ENCODE measurements around the gene ADAM8. TPM values are rescaled to one million over a fixed set of nuclear protein-coding genes. Genes with fewer than 3 reads are reported as not detected.

ADAM8 gene
- total and polyA plus RNA-seq, 2 of the 8 experiments (the other 6 are each of a cell fraction or from before 2014, with no cell fraction given): 4.6 TPM

DNA sequence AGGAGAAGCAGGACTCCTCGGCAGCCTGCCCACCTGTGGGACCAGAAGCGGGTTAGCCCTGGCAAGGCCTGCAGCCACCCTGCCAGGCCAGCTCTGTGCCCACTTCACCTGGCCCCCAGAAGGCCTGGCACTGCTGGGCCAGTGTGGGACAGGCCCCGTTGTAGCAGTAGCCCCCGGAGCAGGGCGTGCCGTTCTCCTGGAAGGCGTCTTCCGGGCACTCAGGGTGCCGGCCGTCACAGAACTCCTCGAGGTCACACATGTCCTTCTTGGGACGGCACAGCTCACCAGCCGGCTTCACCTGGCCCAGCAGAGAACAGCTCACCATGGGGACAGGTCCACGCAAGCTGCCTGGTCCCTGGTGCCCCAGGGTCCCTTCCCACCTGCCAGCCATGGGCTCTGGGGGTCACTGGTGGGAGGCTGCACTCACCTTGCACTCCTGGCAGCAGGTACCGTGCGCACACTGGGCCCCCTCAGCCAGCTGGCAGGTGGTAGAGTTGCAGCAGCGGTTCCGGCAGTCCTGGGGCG is 5.8 kb downstream of the ADAM8 start:
- FAIRE-seq: no peak
- Histone ChIP-seq H3K23me2 (ENCODE audit: low read depth, low read length) (no peaks in the 10 kb centered on the region), H2BK120ac (replicated peaks; ENCODE audit: low read depth, low read length) (no peak overlapping the region), H3K56ac (replicated peaks; ENCODE audit: insufficient read length, low read depth, low read length) (no peak overlapping the region), H4K91ac (replicated peaks; ENCODE audit: insufficient read length, low read length) (no peak overlapping the region), H4K8ac (ENCODE audit: extremely low read depth, insufficient read depth, low read length) (no peak overlapping the region), H3K4me1 (replicated peaks in 1 of 4; ENCODE audit: control insufficient read depth in 3 of 4, insufficient read depth in 4 of 4, low read length in 3 of 4) (peaks cover 0 to 6% (median 0%) of the 10 kb centered on the region in 4 experiments; a peak in 5 of 7 replicates), H3K27me3 (replicated peaks in 1 of 4; ENCODE audit: control insufficient read depth in 3 of 4, extremely low read depth in 1 of 4, insufficient read depth in 3 of 4, low read length in 3 of 4) (peaks cover 0 to under 1% (median 0%) of the 10 kb centered on the region in 4 experiments; a peak in 2 of 7 replicates), H2AFZ (ENCODE audit: low read length) (no peak overlapping the region), H3K79me1 (ENCODE audit: low read depth, low read length) (no peaks in the 10 kb centered on the region), H2AK5ac (ENCODE audit: low read depth, low read length) (no peak overlapping the region), H3K4me3 (ENCODE audit: extremely low read depth in 1 of 4, insufficient read depth in 2 of 4, low read depth in 3 of 4, low read length in 4 of 4) (no peak overlapping the region), H2BK5ac (ENCODE audit: low read depth, low read length) (no peak overlapping the region), H4K20me1 (replicated peaks in 1 of 2; ENCODE audit: control insufficient read depth in 1 of 2, insufficient read depth in 2 of 2, low read length in 2 of 2) (peaks cover 0 to 3% of the 10 kb centered on the region in 2 experiments), H2BK12ac (ENCODE audit: low read depth, low read length) (no peak overlapping the region), H3K79me2 (ENCODE audit: control insufficient read depth in 1 of 2, insufficient read depth in 2 of 2, low read length in 2 of 2) (no peaks in the 10 kb centered on the region), H3K4ac (replicated peaks; ENCODE audit: insufficient read length, low read depth, low read length) (no peak overlapping the region), H3K23ac (ENCODE audit: insufficient read length) (no peak overlapping the region), H2BK20ac (ENCODE audit: low read length) (no peak overlapping the region), H4K5ac (ENCODE audit: insufficient read length, low read depth, low read length) (no peak overlapping the region), H3K14ac (ENCODE audit: insufficient read length) (no peak overlapping the region), H3K9me3 (ENCODE audit: insufficient read depth in 2 of 2, low read depth in 1 of 2, low read length in 1 of 2) (no peaks in the 10 kb centered on the region), H3K27ac (ENCODE audit: low read depth, low read length) (no peak overlapping the region), H2BK15ac (ENCODE audit: low read length) (no peak overlapping the region), H3K4me2 (ENCODE audit: insufficient read depth in 1 of 2, low read depth in 2 of 2, low read length in 2 of 2) (no peak overlapping the region), H3K18ac (ENCODE audit: extremely low read depth, low read length) (no peak overlapping the region), H3K9ac (replicated peaks in 1 of 4; ENCODE audit: extremely low read depth in 1 of 4, low read depth in 3 of 4, low read length in 3 of 4) (no peak overlapping the region), H3K36me3 (ENCODE audit: control insufficient read depth in 2 of 4, insufficient read depth in 4 of 4, low read length in 3 of 4) (no peaks in the 10 kb centered on the region)
- ChIA-PET POLR2A (ENCODE audit: partially characterized antibody) (no interaction called here), CTCF (ENCODE audit: partially characterized antibody) (interaction anchor here (0.6 to 3.5 kb wide), 4 partner anchors 11 to 127 kb away, joined by 3 to 11 read pairs (median 8); no protein-coding TSS in a partner anchor)
- no peak for DNase-seq (ENCODE audit: low read depth in 1 of 2, low spot score in 2 of 2)
- TF ChIP-seq, protein P1, sequence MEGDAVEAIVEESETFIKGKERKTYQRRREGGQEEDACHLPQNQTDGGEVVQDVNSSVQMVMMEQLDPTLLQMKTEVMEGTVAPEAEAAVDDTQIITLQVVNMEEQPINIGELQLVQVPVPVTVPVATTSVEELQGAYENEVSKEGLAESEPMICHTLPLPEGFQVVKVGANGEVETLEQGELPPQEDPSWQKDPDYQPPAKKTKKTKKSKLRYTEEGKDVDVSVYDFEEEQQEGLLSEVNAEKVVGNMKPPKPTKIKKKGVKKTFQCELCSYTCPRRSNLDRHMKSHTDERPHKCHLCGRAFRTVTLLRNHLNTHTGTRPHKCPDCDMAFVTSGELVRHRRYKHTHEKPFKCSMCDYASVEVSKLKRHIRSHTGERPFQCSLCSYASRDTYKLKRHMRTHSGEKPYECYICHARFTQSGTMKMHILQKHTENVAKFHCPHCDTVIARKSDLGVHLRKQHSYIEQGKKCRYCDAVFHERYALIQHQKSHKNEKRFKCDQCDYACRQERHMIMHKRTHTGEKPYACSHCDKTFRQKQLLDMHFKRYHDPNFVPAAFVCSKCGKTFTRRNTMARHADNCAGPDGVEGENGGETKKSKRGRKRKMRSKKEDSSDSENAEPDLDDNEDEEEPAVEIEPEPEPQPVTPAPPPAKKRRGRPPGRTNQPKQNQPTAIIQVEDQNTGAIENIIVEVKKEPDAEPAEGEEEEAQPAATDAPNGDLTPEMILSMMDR (IDR thresholded peaks at IDR 0.05; ENCODE audit: control extremely low read depth in 1 of 3, insufficient read depth in 1 of 3, low read depth in 1 of 3, low read length in 3 of 3): no peak
- no peak for TF ChIP-seq NRF1 (IDR thresholded peaks at IDR 0.05; ENCODE audit: low read depth, low read length)
- no peak for TF ChIP-seq RAD21 (IDR thresholded peaks at IDR 0.05 in 1 of 2, conservative IDR thresholded peaks at IDR 0.05 in 1 of 2; ENCODE audit: low read depth in 2 of 2, low read length in 2 of 2)
- TF ChIP-seq CHD1 (IDR thresholded peaks at IDR 0.05; ENCODE audit: low read depth, low read length): no peak
- no peak for TF ChIP-seq PHF8 (conservative IDR thresholded peaks at IDR 0.05; ENCODE audit: low read depth, low read length)
- TF ChIP-seq KDM5A (IDR thresholded peaks at IDR 0.05; ENCODE audit: low read length): no peak
- no peak for TF ChIP-seq KDM4A (IDR thresholded peaks at IDR 0.05; ENCODE audit: low read depth, low read length, severe bottlenecking)
- TF ChIP-seq HDAC6 (IDR thresholded peaks at IDR 0.05; ENCODE audit: low read depth, low read length): no peak
- no peak for TF ChIP-seq POLR2AphosphoS5 (IDR thresholded peaks at IDR 0.05; ENCODE audit: low read depth, low read length)
- TF ChIP-seq CTBP2 (IDR thresholded peaks at IDR 0.05; ENCODE audit: borderline replicate concordance, insufficient read depth, insufficient read length, low read length): no peak
- WGBS, 2 experiments (ENCODE audit: extremely low coverage in 1 of 2, insufficient coverage in 1 of 2, insufficient read length in 1 of 2, insufficient replicate concordance in 2 of 2, low coverage in 1 of 2, low lambda C conversion rate in 2 of 2, missing lambda C conversion rate in 1 of 2): 93% methylated on average over 19 of the region's 19 CpGs; no CpG with 5 or more reads in 1 of the 2 experiments
